RWPE2 (cell line): Measurements from ENCODE around the gene TUBAL3.
"Not testable (repeated sequence)": the region's sequence is repeated elsewhere in the genome, so short reads cannot be mapped to it uniquely, and the experiment has no call there.

Experiments
- ATAC-seq: fragments of 200-7000 bp; cut with Tn5 transposase; 3 replicates; pipeline ENCODE4 v1.9.1; 2021; ENCODE audit warnings: low read depth
- DNase-seq: peaks from one replicate; pipeline ENCODE4 v3.0.0-alpha.2; 2020; ENCODE audit warnings: low spot score
- H3K27ac ChIP-seq: fragments of 450-650 bp; 2 replicates; pipeline ENCODE4 v1.5.1; 2017; ENCODE audit warnings: mild to moderate bottlenecking; ENCODE audit not compliant: poor library complexity, severe bottlenecking
- H3K27me3 ChIP-seq: fragments of 250-450 bp; sonication (Bioruptor Pico); 2 replicates; pipeline ENCODE4 v1.5.1; 2021; ENCODE audit warnings: mild to moderate bottlenecking, moderate library complexity; ENCODE audit not compliant: insufficient read depth, poor library complexity, severe bottlenecking
- H3K36me3 ChIP-seq: fragments of 250-450 bp; sonication (Bioruptor Pico); 2 replicates; pipeline ENCODE4 v1.5.1; 2020; ENCODE audit warnings: low read depth, mild to moderate bottlenecking, moderate library complexity
- H3K4me1 ChIP-seq: fragments of 250-450 bp; sonication (Bioruptor Pico); 2 replicates; pipeline ENCODE4 v1.5.1; 2021; ENCODE audit warnings: mild to moderate bottlenecking, moderate library complexity; ENCODE audit not compliant: insufficient read depth, poor library complexity, severe bottlenecking
- H3K4me3 ChIP-seq: fragments of 250-450 bp; sonication (Bioruptor Pico); 2 replicates; pipeline ENCODE4 v1.5.1; 2021; ENCODE audit warnings: mild to moderate bottlenecking, moderate library complexity; ENCODE audit not compliant: severe bottlenecking
- H3K9me3 ChIP-seq: fragments of 250-450 bp; sonication (Bioruptor Pico); 2 replicates; pipeline ENCODE4 v1.5.1; 2021; ENCODE audit warnings: mild to moderate bottlenecking, moderate library complexity; ENCODE audit not compliant: severe bottlenecking
- CTCF ChIP-seq: fragments of 450-650 bp; IDR thresholded peaks from one replicate; pipeline ENCODE4 v1.5.1; 2017; ENCODE audit warnings: mild to moderate bottlenecking, moderate library complexity; ENCODE audit not compliant: poor library complexity, severe bottlenecking

TUBAL3 gene

GRCh38 chr10:5390607-5391205 is 13.9 kb downstream of the TUBAL3 start:
- H3K9me3 ChIP-seq = peaks cover 10% of the 10 kb centered on the region
- DNase-seq = no peak
- H3K4me1 ChIP-seq = no peaks in the 10 kb centered on the region
- H3K36me3 ChIP-seq = no peaks in the 10 kb centered on the region
- no peak for ATAC-seq
- no peak for TF ChIP-seq CTCF
- no peak overlapping the region for H3K27ac ChIP-seq
- no peak overlapping the region for H3K4me3 ChIP-seq
- H3K27me3 ChIP-seq = no peaks in the 10 kb centered on the region

GRCh38 chr10:5387169-5387568 is 17.5 kb downstream of the TUBAL3 start:
- Histone ChIP-seq H3K4me1 (no peaks in the 10 kb centered on the region), H3K36me3 (no peaks in the 10 kb centered on the region), H3K27me3 (no peaks in the 10 kb centered on the region), H3K4me3 (no peak overlapping the region), H3K27ac (no peak overlapping the region), H3K9me3 (peaks cover 10% of the 10 kb centered on the region)
- ATAC-seq = no peak
- no peak for DNase-seq
- TF ChIP-seq CTCF = no peak

DNA sequence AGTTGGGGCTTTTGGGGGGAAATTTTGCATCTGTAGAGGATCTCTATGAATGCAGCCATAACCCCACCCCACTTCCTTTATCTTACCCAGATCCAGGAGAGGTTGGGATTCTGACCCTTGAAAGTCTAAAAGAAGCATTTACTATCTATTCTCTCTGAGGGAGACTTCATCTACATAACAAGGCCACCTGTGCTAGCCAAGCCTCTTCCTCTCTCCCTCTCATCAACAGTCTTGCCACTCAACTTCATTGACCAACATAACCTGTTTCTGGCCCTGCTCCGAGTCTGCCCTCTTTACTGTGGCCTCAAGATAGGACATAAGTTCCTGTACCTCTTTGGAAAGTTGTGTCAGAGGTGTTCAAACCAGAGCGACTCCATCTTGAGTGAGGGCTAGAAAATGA is 19.4 kb downstream of the TUBAL3 start:
- Histone ChIP-seq H3K36me3 (no peaks in the 10 kb centered on the region), H3K27me3 (no peaks in the 10 kb centered on the region), H3K4me1 (no peaks in the 10 kb centered on the region), H3K9me3 (peaks cover 4% of the 10 kb centered on the region), H3K4me3 (no peak overlapping the region), H3K27ac (no peak overlapping the region)
- ATAC-seq (no peak), DNase-seq (no peak)
- TF ChIP-seq CTCF = no peak

- no peak for TF ChIP-seq CTCF
- no peaks in the 10 kb centered on the region for H3K27me3 ChIP-seq
- ATAC-seq = no peak
Observed at GRCh38 chr10:5381187-5381586, 23.4 kb downstream of the TUBAL3 start.

GRCh38 chr10:5380395-5380794 is 24.2 kb downstream of the TUBAL3 start:
- not testable (repeated sequence) for ATAC-seq, H3K4me1 ChIP-seq, H3K27ac ChIP-seq, H3K36me3 ChIP-seq, H3K27me3 ChIP-seq, H3K9me3 ChIP-seq, DNase-seq, H3K4me3 ChIP-seq

More at GRCh38 chr10:5381187-5381586, 23.4 kb downstream of the TUBAL3 start:
- Histone ChIP-seq H3K4me3 (no peak overlapping the region), H3K27ac (no peak overlapping the region), H3K36me3 (no peaks in the 10 kb centered on the region), H3K4me1 (no peaks in the 10 kb centered on the region), H3K9me3 (no peaks in the 10 kb centered on the region)
- no peak for DNase-seq

GRCh38 chr10:5379202-5379601 is 25.4 kb downstream of the TUBAL3 start:
- H3K9me3 ChIP-seq, H3K27ac ChIP-seq, ATAC-seq, DNase-seq, H3K27me3 ChIP-seq, H3K36me3 ChIP-seq, H3K4me1 ChIP-seq, H3K4me3 ChIP-seq: not testable (repeated sequence)
